PC-3 (cell line): ENCODE results near the gene METTL8.

Source experiments
- CTCF ChIP-seq: fragments of 300-600 bp; sonication (generic); conservative IDR thresholded peaks from 2 replicates; pipeline ENCODE4 v1.5.1; 2017; ENCODE audit warnings: antibody characterized with exemption, low read depth, mild to moderate bottlenecking, low read length
- EZH2 ChIP-seq: fragments of 300-600 bp; sonication (generic); IDR thresholded peaks from one replicate; pipeline ENCODE4 v1.6.1; 2017; ENCODE audit warnings: antibody characterized with exemption, mild to moderate bottlenecking, low read length; ENCODE audit not compliant: unreplicated experiment
- EZH2phosphoT487 ChIP-seq: fragments of 300-600 bp; sonication (generic); IDR thresholded peaks from 2 replicates; pipeline ENCODE4 v1.6.1; 2018; ENCODE audit warnings: mild to moderate bottlenecking, antibody characterized with exemption, low read length, borderline replicate concordance

GRCh38 chr2:171346723-171347557 lies 86.8 kb downstream of the METTL8 start:
- TF ChIP-seq EZH2phosphoT487 (no peak), CTCF (no peak; the same call in 1 of the 2 replicates), EZH2 (no peak)
